Measurements from ENCODE around the gene RBFA. TPM values are rescaled to one million over a fixed set of nuclear protein-coding genes. Genes with fewer than 3 reads are reported as not detected.

Gene RBFA
- total RNA-seq, 1 experiment from 2014 or later = 45.3 TPM

GRCh38 chr18:80050797-80051196 is 16.6 kb downstream of the RBFA start:
- Histone ChIP-seq H3K27me3 (ENCODE audit: insufficient read depth, low read length) (no peaks in the 10 kb centered on the region), H4K20me1 (ENCODE audit: insufficient read depth) (no peaks in the 10 kb centered on the region), H3K9ac (ENCODE audit: low read length) (no peak overlapping the region), H3K27ac (ENCODE audit: low read depth, low read length) (no peak overlapping the region), H2AFZ (ENCODE audit: low read depth, low read length, poor library complexity, severe bottlenecking) (no peak overlapping the region), H3K9me2 (ENCODE audit: insufficient read depth) (no peaks in the 10 kb centered on the region), H3K9me3 (ENCODE audit: control insufficient read depth in 1 of 2, insufficient read depth in 1 of 2, low read depth in 1 of 2, low read length in 2 of 2) (peaks cover 4% of the 10 kb centered on the region in 2 experiments; a peak in 2 of 4 replicates), H3K4me3 (replicated peaks in 1 of 2; ENCODE audit: low read depth in 1 of 2, low read length in 2 of 2) (no peak overlapping the region), H3K79me2 (ENCODE audit: insufficient read depth, low read length) (no peaks in the 10 kb centered on the region), H3K4me1 (ENCODE audit: control insufficient read depth in 1 of 2, insufficient read depth in 2 of 2, low read length in 2 of 2) (no peaks in the 10 kb centered on the region), H3K36me3 (ENCODE audit: control insufficient read depth in 1 of 2, insufficient read depth in 2 of 2, low read length in 2 of 2) (peaks cover 5 to 12% of the 10 kb centered on the region in 2 experiments; a peak in 2 of 4 replicates), H3K4me2 (ENCODE audit: low read length) (no peak overlapping the region)
- RAD21 ChIA-PET (ENCODE audit: low non-redundant PET in 1 of 2, low total read pairs in 2 of 2, uncharacterized antibody in 2 of 2, unreplicated experiment in 2 of 2) = no interaction called here
- intact Hi-C loops (cut with micrococcal nuclease) = no loop called here
- no TSS peak for BruUV-seq (replicated peaks)
- ATAC-seq (no peak), DNase-seq (ENCODE audit: low read depth, low spot score) (no peak)
- CTCF ChIA-PET = no interaction called here
- POLR2A ChIA-PET = no interaction called here
- TF ChIP-seq POLR2A (IDR thresholded peaks at IDR 0.05; ENCODE audit: borderline replicate concordance, extremely low read depth, insufficient read depth, insufficient read length) (no peak), CBX3 (IDR thresholded peaks at IDR 0.05; ENCODE audit: low read depth) (no peak), RAD21 (IDR thresholded peaks at IDR 0.05; ENCODE audit: low read depth) (no peak), TCF7L2 (IDR thresholded peaks at IDR 0.05; ENCODE audit: borderline replicate concordance, extremely low read depth, insufficient read depth, insufficient read length) (no peak), SIN3A (IDR thresholded peaks at IDR 0.05; ENCODE audit: low read depth) (no peak), ELF1 (IDR thresholded peaks at IDR 0.05; ENCODE audit: borderline replicate concordance, low read depth) (no peak), EZH2 (IDR thresholded peaks at IDR 0.05) (no peak), SP1 (IDR thresholded peaks at IDR 0.05; ENCODE audit: low read depth) (no peak), MAX (IDR thresholded peaks at IDR 0.05) (no peak), CEBPB (IDR thresholded peaks at IDR 0.05; ENCODE audit: low read depth) (no peak)

GRCh38 chr18:80056095-80056494 is 21.9 kb downstream of the RBFA start:
- Histone ChIP-seq H2AFZ (ENCODE audit: low read depth, low read length, poor library complexity, severe bottlenecking) (no peak overlapping the region), H3K9me3 (ENCODE audit: control insufficient read depth in 1 of 2, insufficient read depth in 1 of 2, low read depth in 1 of 2, low read length in 2 of 2) (peaks cover 18 to 19% of the 10 kb centered on the region in 2 experiments; a peak in 3 of 4 replicates), H3K27me3 (ENCODE audit: insufficient read depth, low read length) (no peaks in the 10 kb centered on the region), H4K20me1 (ENCODE audit: insufficient read depth) (no peaks in the 10 kb centered on the region), H3K9me2 (ENCODE audit: insufficient read depth) (no peaks in the 10 kb centered on the region), H3K27ac (ENCODE audit: low read depth, low read length) (no peak overlapping the region), H3K9ac (ENCODE audit: low read length) (no peak overlapping the region), H3K79me2 (ENCODE audit: insufficient read depth, low read length) (no peaks in the 10 kb centered on the region), H3K4me3 (replicated peaks in 1 of 2; ENCODE audit: low read depth in 1 of 2, low read length in 2 of 2) (no peak overlapping the region), H3K4me1 (ENCODE audit: control insufficient read depth in 1 of 2, insufficient read depth in 2 of 2, low read length in 2 of 2) (no peaks in the 10 kb centered on the region), H3K4me2 (ENCODE audit: low read length) (no peak overlapping the region), H3K36me3 (ENCODE audit: control insufficient read depth in 1 of 2, insufficient read depth in 2 of 2, low read length in 2 of 2) (no peaks in the 10 kb centered on the region)
- no peak for DNase-seq (ENCODE audit: low read depth, low spot score)
- ChIA-PET CTCF (no interaction called here), RAD21 (ENCODE audit: low non-redundant PET in 1 of 2, low total read pairs in 2 of 2, uncharacterized antibody in 2 of 2, unreplicated experiment in 2 of 2) (no interaction called here), POLR2A (no interaction called here)
- no peak for TF ChIP-seq JUND (IDR thresholded peaks at IDR 0.05)
- no peak for TF ChIP-seq RAD21 (IDR thresholded peaks at IDR 0.05; ENCODE audit: low read depth)
- peak; percentile 63; the same call in 1 of the 2 replicates for TF ChIP-seq CBX3 (IDR thresholded peaks at IDR 0.05; ENCODE audit: low read depth)
- BruUV-seq (replicated peaks) = no TSS peak
- no peak for ATAC-seq
- intact Hi-C loops (cut with micrococcal nuclease) = no loop called here

All from HCT116 (cell line).